Activated T-cell treated with anti-CD3 and anti-CD28 coated beads, Interleukin-2, amount 50 U/mL, for 72 hours (primary cell): ENCODE results near the gene CT47C1. TPM values are rescaled to one million over a fixed set of nuclear protein-coding genes. Genes with fewer than 3 reads are reported as not detected.
A peak's percentile ranks its signal among the peaks of the same experiment; 100 is the strongest.

Experiments used
- ATAC-seq, 2 donors: fragments of 150-1000 bp; cut with Tn5 transposase; replicated peaks in 1 of 2; 2 replicates each; pipeline ENCODE4 v1.10.0; 2021; ENCODE audit warnings: moderate library complexity in 2 of 2, mild to moderate bottlenecking in 1 of 2
- DNase-seq, 2 donors: peaks; one replicate each; pipeline ENCODE4 v3.0.0; 2021 to 2022; ENCODE audit warnings: mixed read lengths in 1 of 2
- H3K27ac Mint-ChIP-seq: one replicate; pipeline ENCODE4 v1.8.0; 2022; ENCODE audit warnings: mild to moderate bottlenecking, moderate library complexity, mixed read lengths
- H3K27me3 Mint-ChIP-seq: one replicate; pipeline ENCODE4 v1.8.0; 2022; ENCODE audit warnings: low read depth, mixed read lengths
- H3K36me3 Mint-ChIP-seq, 2 donors: one replicate each; pipeline ENCODE4 v1.8.0; 2022; ENCODE audit warnings: mixed read lengths in 2 of 2, mild to moderate bottlenecking in 1 of 2; ENCODE audit not compliant: insufficient read depth in 2 of 2
- H3K4me1 Mint-ChIP-seq: one replicate; pipeline ENCODE4 v1.8.0; 2022; ENCODE audit warnings: low read depth, mixed read lengths
- H3K4me3 Mint-ChIP-seq, 2 donors: one replicate each; pipeline ENCODE4 v1.8.0; 2022; ENCODE audit warnings: mild to moderate bottlenecking in 2 of 2, mixed read lengths in 2 of 2, moderate library complexity in 2 of 2
- H3K9me3 Mint-ChIP-seq, 2 donors: one replicate each; pipeline ENCODE4 v1.8.0; 2022; ENCODE audit warnings: mixed read lengths in 2 of 2
- total RNA-seq, 2 donors: library from RNA; stranded (reverse); gene quantifications; one replicate each; pipeline ENCODE4 v1.2.3, GENCODE V29; 2022

Gene CT47C1
- total RNA-seq, 2 donors from 2014 or later, result not detected

- DNase-seq (no peak), ATAC-seq (no peak)
- peaks cover 27% of the 10 kb centered on the region for H3K27me3 Mint-ChIP-seq
- H3K4me1 Mint-ChIP-seq, result no peaks in the 10 kb centered on the region
- H3K36me3 Mint-ChIP-seq, result no peaks in the 10 kb centered on the region
- no peak overlapping the region for H3K4me3 Mint-ChIP-seq
- no peaks in the 10 kb centered on the region for H3K9me3 Mint-ChIP-seq
- H3K27ac Mint-ChIP-seq, result no peak overlapping the region
Observed at GRCh38 chrX:119089619-119090018, 16.8 kb downstream of the CT47C1 start.

- no peak overlapping the region for H3K4me3 Mint-ChIP-seq
- H3K27ac Mint-ChIP-seq, result no peak overlapping the region
- no peaks in the 10 kb centered on the region for H3K36me3 Mint-ChIP-seq
- H3K27me3 Mint-ChIP-seq, result peaks cover 28% of the 10 kb centered on the region
- H3K9me3 Mint-ChIP-seq, result no peaks in the 10 kb centered on the region
- H3K4me1 Mint-ChIP-seq, result no peaks in the 10 kb centered on the region
- ATAC-seq, result no peak
- no peak for DNase-seq
Observed at GRCh38 chrX:119090627-119091026, 17.8 kb downstream of the CT47C1 start.

GRCh38 chrX:119093991-119094735 lies 21.4 kb downstream of the CT47C1 start:
- Mint-ChIP-seq H3K36me3 (no peaks in the 10 kb centered on the region), H3K4me1 (no peaks in the 10 kb centered on the region), H3K27me3 (peaks cover 54% of the 10 kb centered on the region), H3K27ac (no peak overlapping the region), H3K4me3 (no peak overlapping the region), H3K9me3 (no peaks in the 10 kb centered on the region)
- DNase-seq (no peak), ATAC-seq (no peak)

GRCh38 chrX:119094819-119095218 lies 22.0 kb downstream of the CT47C1 start:
- no peak for DNase-seq
- H3K27ac Mint-ChIP-seq, result no peak overlapping the region
- no peak for ATAC-seq

GRCh38 chrX:119095936-119096335 lies 23.1 kb downstream of the CT47C1 start:
- no peaks in the 10 kb centered on the region for H3K36me3 Mint-ChIP-seq
- no peak for ATAC-seq
- no peak for DNase-seq
- H3K27me3 Mint-ChIP-seq, result peaks cover 55% of the 10 kb centered on the region
- no peak overlapping the region for H3K4me3 Mint-ChIP-seq
- H3K9me3 Mint-ChIP-seq, result no peaks in the 10 kb centered on the region
- H3K4me1 Mint-ChIP-seq, result no peaks in the 10 kb centered on the region
- no peak overlapping the region for H3K27ac Mint-ChIP-seq

More at GRCh38 chrX:119094819-119095218, 22.0 kb downstream of the CT47C1 start:
- no peaks in the 10 kb centered on the region for H3K4me1 Mint-ChIP-seq
- no peaks in the 10 kb centered on the region for H3K36me3 Mint-ChIP-seq
- H3K9me3 Mint-ChIP-seq, result no peaks in the 10 kb centered on the region
- H3K4me3 Mint-ChIP-seq, result no peak overlapping the region
- peaks cover 56% of the 10 kb centered on the region for H3K27me3 Mint-ChIP-seq

- peak overlapping the region; percentile 42 for H3K27ac Mint-ChIP-seq
- DNase-seq, result no peak
- no peak overlapping the region for H3K4me3 Mint-ChIP-seq
- peak in 1 of 2 donors; percentile 26 for ATAC-seq
- no peaks in the 10 kb centered on the region for H3K36me3 Mint-ChIP-seq
- H3K27me3 Mint-ChIP-seq, result peaks cover 47% of the 10 kb centered on the region
- no peaks in the 10 kb centered on the region for H3K9me3 Mint-ChIP-seq
- no peaks in the 10 kb centered on the region for H3K4me1 Mint-ChIP-seq
Observed at GRCh38 chrX:119101168-119101567, 28.4 kb downstream of the CT47C1 start.

GRCh38 chrX:119105826-119106225 lies 33.0 kb downstream of the CT47C1 start:
- H3K9me3 Mint-ChIP-seq, result no peaks in the 10 kb centered on the region
- ATAC-seq (no peak), DNase-seq (no peak)
- H3K27ac Mint-ChIP-seq, result no peak overlapping the region
- no peaks in the 10 kb centered on the region for H3K4me1 Mint-ChIP-seq
- no peak overlapping the region for H3K4me3 Mint-ChIP-seq
- H3K36me3 Mint-ChIP-seq, result no peaks in the 10 kb centered on the region
- H3K27me3 Mint-ChIP-seq, result peaks cover 33% of the 10 kb centered on the region

- ATAC-seq, result no peak
- H3K36me3 Mint-ChIP-seq, result no peaks in the 10 kb centered on the region
- no peak for DNase-seq
- no peak overlapping the region for H3K4me3 Mint-ChIP-seq
- H3K27me3 Mint-ChIP-seq, result peaks cover 33% of the 10 kb centered on the region
- no peaks in the 10 kb centered on the region for H3K4me1 Mint-ChIP-seq
- H3K9me3 Mint-ChIP-seq, result no peaks in the 10 kb centered on the region
- H3K27ac Mint-ChIP-seq, result no peak overlapping the region
Observed at GRCh38 chrX:119107206-119107605, 34.4 kb downstream of the CT47C1 start.

- peak; percentile 35 to 46 for DNase-seq
- peak; percentile 78 to 79 for ATAC-seq
- Mint-ChIP-seq H3K27me3 (peaks cover 31% of the 10 kb centered on the region), H3K9me3 (no peaks in the 10 kb centered on the region), H3K27ac (no peak overlapping the region), H3K36me3 (no peaks in the 10 kb centered on the region), H3K4me3 (no peak overlapping the region), H3K4me1 (no peaks in the 10 kb centered on the region)
Observed at GRCh38 chrX:119118780-119119395, 46.1 kb downstream of the CT47C1 start.

- no peak for ATAC-seq
- Mint-ChIP-seq H3K27me3 (peaks cover 34% of the 10 kb centered on the region), H3K27ac (no peak overlapping the region), H3K9me3 (no peaks in the 10 kb centered on the region), H3K4me3 (no peak overlapping the region), H3K4me1 (no peaks in the 10 kb centered on the region), H3K36me3 (no peaks in the 10 kb centered on the region)
- DNase-seq, result no peak
Observed at GRCh38 chrX:119121341-119121740, 48.5 kb downstream of the CT47C1 start.

Other genes starting within 250 kb of the CT47C1 start
- under 1 TPM in 1 of 2 donors, not detected in 1; 0.09 TPM for gene ZCCHC12, start 249.2 kb upstream of the CT47C1 start, total RNA-seq
- 1 to 10 TPM; 1.6 to 3.3 TPM for gene LONRF3, start 98.4 kb upstream of the CT47C1 start, total RNA-seq
- not detected for gene KIAA1210, start 54.8 kb downstream of the CT47C1 start, total RNA-seq
- 10 to 100 TPM; 32.8 to 36.3 TPM for gene PGRMC1, start 163.3 kb downstream of the CT47C1 start, total RNA-seq